Measurements from ENCODE around the gene RNF2.
"Not testable (repeated sequence)": the region's sequence is repeated elsewhere in the genome, so short reads cannot be mapped to it uniquely, and the experiment has no call there.

RNF2 gene

GRCh38 chr1:185050823-185051451, 5.6 kb downstream of the RNF2 start:
- no peak for DNase-seq (ENCODE audit: low spot score)

- DNase-seq (ENCODE audit: low spot score): no peak
These were observed 7.8 kb downstream of the RNF2 start for GRCh38 chr1:185053204-185053603.

GRCh38 chr1:185054365-185055060, 9.2 kb downstream of the RNF2 start:
- no peak for DNase-seq (ENCODE audit: low spot score)

GRCh38 chr1:185058110-185058509, 12.8 kb downstream of the RNF2 start:
- no peak for DNase-seq (ENCODE audit: low spot score)

- DNase-seq (ENCODE audit: low spot score): no peak
These were observed 13.5 kb downstream of the RNF2 start for GRCh38 chr1:185058876-185059275.

GRCh38 chr1:185059950-185060571, 14.7 kb downstream of the RNF2 start:
- no peak for DNase-seq (ENCODE audit: low spot score)

GRCh38 chr1:185062710-185063370, 17.5 kb downstream of the RNF2 start:
- DNase-seq (ENCODE audit: low spot score): no peak

- no peak for DNase-seq (ENCODE audit: low spot score)
These were observed 18.4 kb downstream of the RNF2 start for GRCh38 chr1:185063719-185064118.

GRCh38 chr1:185065006-185065405, 19.6 kb downstream of the RNF2 start:
- DNase-seq (ENCODE audit: low spot score): not testable (repeated sequence)

- no peak for DNase-seq (ENCODE audit: low spot score)
These were observed 20.8 kb downstream of the RNF2 start for GRCh38 chr1:185066181-185066580.

GRCh38 chr1:185068341-185068740, 23.0 kb downstream of the RNF2 start:
- DNase-seq (ENCODE audit: low spot score): no peak

GRCh38 chr1:185069202-185069772, 23.9 kb downstream of the RNF2 start:
- no peak for DNase-seq (ENCODE audit: low spot score)

GRCh38 chr1:185070051-185070450, 24.7 kb downstream of the RNF2 start:
- no peak for DNase-seq (ENCODE audit: low spot score)

- no peak for DNase-seq (ENCODE audit: low spot score)
These were observed 28.4 kb downstream of the RNF2 start for GRCh38 chr1:185073725-185074124.

GRCh38 chr1:185074307-185074706, 28.9 kb downstream of the RNF2 start:
- no peak for DNase-seq (ENCODE audit: low spot score)

GRCh38 chr1:185075476-185075875, 30.1 kb downstream of the RNF2 start:
- no peak for DNase-seq (ENCODE audit: low spot score)

GRCh38 chr1:185077374-185077773, 32.0 kb downstream of the RNF2 start:
- DNase-seq (ENCODE audit: low spot score): no peak

- DNase-seq (ENCODE audit: low spot score): peak; percentile 24
These were observed 35.1 kb downstream of the RNF2 start for GRCh38 chr1:185080422-185080821.

GRCh38 chr1:185083818-185084217, 38.5 kb downstream of the RNF2 start:
- DNase-seq (ENCODE audit: low spot score): no peak

- DNase-seq (ENCODE audit: low spot score): peak; percentile 33
These were observed 41.7 kb downstream of the RNF2 start for GRCh38 chr1:185087101-185087500.

GRCh38 chr1:185087746-185088145, 42.4 kb downstream of the RNF2 start:
- peak; percentile 81 for DNase-seq (ENCODE audit: low spot score)

- no peak for DNase-seq (ENCODE audit: low spot score)
These were observed 46.1 kb downstream of the RNF2 start for GRCh38 chr1:185091480-185091879.

GRCh38 chr1:185094761-185095160, 49.4 kb downstream of the RNF2 start:
- no peak for DNase-seq (ENCODE audit: low spot score)

Data from hematopoietic multipotent progenitor cell treated with erythropoietin and hydrocortisone succinate and interleukin-3 and kit ligand, for 15 days (in vitro differentiated cells).